K562 (cell line): ENCODE measurements around the gene SDR39U1. TPM values are rescaled to one million over a fixed set of nuclear protein-coding genes. Genes with fewer than 3 reads are reported as not detected.

Source experiments
- ATAC-seq: fragments of 200-7000 bp; cut with Tn5 transposase; 3 replicates; pipeline ENCODE4 v1.9.1; 2020; ENCODE audit warnings: moderate library complexity
- BruUV-seq: library from RNA; stranded (reverse); fragments of 400-500 nt; replicated peaks from 2 replicates; lab custom pipeline; 2021; lab: Mats Ljungman, UMichigan
- CTCF ChIA-PET: fragments of 300-600 bp; formaldehyde crosslinking; extraction: SDS; loops from one replicate; lab custom pipeline; 2021; ENCODE audit warnings: low intra/inter-chr PET ratio; lab: Yijun Ruan, JAX
- POLR2A ChIA-PET: fragments of 300-600, 350-650 bp; sonication (Branson Sonifier 250); formaldehyde crosslinking; extraction: SDS; loops from one replicate; lab custom pipeline; 2021; ENCODE audit warnings: antibody characterized with exemption, inconsistent platforms; lab: Yijun Ruan, JAX
- DNase-seq, 4 experiments: peaks; one replicate each; pipeline versions ENCODE4 v3.0.0 to v3.0.0-alpha.2; 2011 to 2018; ENCODE audit warnings: low spot score in 3 of 4, mixed read lengths in 3 of 4; ENCODE audit errors: extremely low read depth in 1 of 4
- FAIRE-seq: peaks from 2 replicates; lab custom pipeline; 2011; peaks lifted over from hg19 to GRCh38; lab: Jason Lieb, UNC
- H2AFZ ChIP-seq: 2 replicates; pipeline ENCODE4 v1.6.0; 2011; ENCODE audit warnings: low read depth, low read length, control low read depth, inconsistent platforms
- H3K27ac ChIP-seq: fragments of 200-600 bp; 3 replicates; pipeline ENCODE4 v1.8.0; 2011; ENCODE audit warnings: low read depth, mild to moderate bottlenecking, control low read depth, inconsistent platforms, low read length, moderate library complexity, mixed read lengths; ENCODE audit errors: extremely low read depth
- H3K27me3 ChIP-seq, 2 experiments: fragments of 300-600 bp in 1 of 2; 2 replicates in 1 of 2; 3 replicates in 1 of 2; pipeline versions ENCODE4 v1.6.0 to v1.8.0; 2011; ENCODE audit warnings: inconsistent platforms in 2 of 2, low read length in 2 of 2, mild to moderate bottlenecking in 1 of 2, mixed read lengths in 1 of 2, moderate library complexity in 1 of 2; ENCODE audit not compliant: control insufficient read depth in 2 of 2, insufficient read depth in 2 of 2
- H3K36me3 ChIP-seq: fragments of 300-600 bp; 3 replicates; pipeline ENCODE4 v1.8.0; 2011; ENCODE audit warnings: mild to moderate bottlenecking, low read length, inconsistent platforms; ENCODE audit not compliant: control insufficient read depth, insufficient read depth
- H3K4me1 ChIP-seq, 2 experiments: fragments of 200-600 bp in 1 of 2; replicated peaks in 1 of 2; 2 replicates in 1 of 2; 3 replicates in 1 of 2; pipeline versions ENCODE4 v1.5.1 to v1.8.0; 2011; ENCODE audit warnings: inconsistent platforms in 2 of 2, low read length in 2 of 2, mild to moderate bottlenecking in 1 of 2, mixed read lengths in 1 of 2, moderate library complexity in 1 of 2; ENCODE audit not compliant: control insufficient read depth in 2 of 2, insufficient read depth in 2 of 2
- H3K4me2 ChIP-seq: 2 replicates; pipeline ENCODE4 v1.6.1; 2011; ENCODE audit warnings: low read length, control low read depth, inconsistent platforms, mixed read lengths; ENCODE audit not compliant: insufficient read depth
- H3K4me3 ChIP-seq: fragments of 200-600 bp; sonication (generic), shearing (Covaris generic); 2 replicates; pipeline ENCODE4 v1.5.1; 2016; ENCODE audit warnings: control low read depth, inconsistent platforms
- H3K79me2 ChIP-seq: fragments of 200-600 bp; 3 replicates; pipeline ENCODE4 v1.8.0; 2011; ENCODE audit warnings: low read length, inconsistent platforms; ENCODE audit not compliant: control insufficient read depth, insufficient read depth
- H3K9ac ChIP-seq, 2 experiments: 2 replicates each; pipeline versions ENCODE4 v1.6.0 to v1.6.1; 2011; ENCODE audit warnings: low read depth in 2 of 2, low read length in 2 of 2, control low read depth in 1 of 2, inconsistent platforms in 1 of 2, mild to moderate bottlenecking in 1 of 2, mixed read lengths in 1 of 2; ENCODE audit not compliant: insufficient read depth in 1 of 2
- H3K9me1 ChIP-seq: one replicate; pipeline ENCODE4 v1.6.0; 2011; ENCODE audit warnings: inconsistent platforms, mild to moderate bottlenecking, low read length, moderate library complexity; ENCODE audit not compliant: control insufficient read depth, insufficient read depth
- H3K9me3 ChIP-seq: replicated peaks from 2 replicates; pipeline ENCODE4 v1.5.1; 2011; ENCODE audit warnings: low read depth, low read length, inconsistent platforms; ENCODE audit not compliant: control insufficient read depth, insufficient read depth
- H4K20me1 ChIP-seq: replicated peaks from 2 replicates; pipeline ENCODE4 v1.6.1; 2011; ENCODE audit warnings: low read length, inconsistent platforms, mixed read lengths; ENCODE audit not compliant: control insufficient read depth, insufficient read depth
- BACH1 ChIP-seq: fragments of 200-800 bp; sonication (Bioruptor generic); IDR thresholded peaks from 2 replicates; pipeline ENCODE4 v1.6.1; 2016; ENCODE audit warnings: missing genetic modification characterization, missing compliant biosample characterization
- CCNT2 ChIP-seq: IDR thresholded peaks from 2 replicates; pipeline ENCODE4 v1.6.1; 2011; ENCODE audit warnings: borderline replicate concordance, low read depth, mild to moderate bottlenecking, moderate library complexity, mixed read lengths, low read length; ENCODE audit not compliant: insufficient read length; ENCODE audit errors: extremely low read depth
- COPS2 ChIP-seq: fragments of 450-650 bp; conservative IDR thresholded peaks from 2 replicates; pipeline ENCODE4 v1.6.1; 2016; ENCODE audit warnings: mild to moderate bottlenecking, moderate library complexity
- FOS ChIP-seq: IDR thresholded peaks from 3 replicates; pipeline ENCODE4 v1.6.1; 2011; ENCODE audit not compliant: insufficient read length; ENCODE audit errors: extremely low read depth
- GABPA ChIP-seq: fragments of 200-800 bp; sonication (Bioruptor generic); conservative IDR thresholded peaks from 2 replicates; pipeline ENCODE4 v1.6.1; 2016; ENCODE audit warnings: low read depth, missing genetic modification characterization, missing compliant biosample characterization
- GATAD2A ChIP-seq: fragments of 450-650 bp; IDR thresholded peaks from 2 replicates; pipeline ENCODE4 v1.6.1; 2017
- ILK ChIP-seq: fragments of 450-650 bp; IDR thresholded peaks from 2 replicates; pipeline ENCODE4 v1.6.1; 2016; ENCODE audit warnings: missing genetic modification characterization, low read depth, mild to moderate bottlenecking, missing compliant biosample characterization, moderate library complexity, borderline replicate concordance
- PHF8 ChIP-seq: fragments of 200-600 bp; sonication (generic); IDR thresholded peaks from 2 replicates; pipeline ENCODE4 v1.6.1; 2012; ENCODE audit warnings: mixed run types, mild to moderate bottlenecking, inconsistent platforms, low read length, moderate library complexity, borderline replicate concordance
- RBM14 ChIP-seq: fragments of 200-400 bp; formaldehyde crosslinking; IDR thresholded peaks from 2 replicates; pipeline ENCODE4 v1.6.1; 2018; ENCODE audit warnings: low read depth, mild to moderate bottlenecking, low read length, moderate library complexity, borderline replicate concordance; ENCODE audit not compliant: insufficient read depth
- SMARCA4 ChIP-seq: fragments of 450-650 bp; IDR thresholded peaks from 2 replicates; pipeline ENCODE4 v1.6.1; 2016
- U2AF1 ChIP-seq: fragments of 200-400 bp; formaldehyde crosslinking; optimal IDR thresholded peaks from 2 replicates; pipeline ENCODE3; 2017; ENCODE audit warnings: mild to moderate bottlenecking, low read depth, low read length, moderate library complexity
- ZNF174 ChIP-seq: fragments of 250-450 bp; sonication (Bioruptor Pico); IDR thresholded peaks from 2 replicates; pipeline ENCODE4 v1.4.0; 2020; ENCODE audit warnings: mild to moderate bottlenecking
- ZNF707 ChIP-seq: fragments of 250-450 bp; sonication (Bioruptor Pico); conservative IDR thresholded peaks from 2 replicates; pipeline ENCODE4 v1.8.0; 2022; ENCODE audit warnings: inconsistent platforms, mild to moderate bottlenecking, moderate library complexity
- WGBS: fragments of 100-300 bp; shearing (Covaris generic); methylation state at CpG from one replicate; pipeline ENCODE4 v1.1.6; 2016; ENCODE audit warnings: low coverage, mixed read lengths; ENCODE audit not compliant: insufficient coverage; ENCODE audit errors: missing lambda C conversion rate; 5-methylcytosine and 5-hydroxymethylcytosine counted together
- in situ Hi-C: fragments of 300-500 bp; cut with MboI; formaldehyde crosslinking; loops from 4 replicates; pipeline ENCODE4 v1.15.0; 2018; ENCODE audit warnings: inconsistent platforms, mixed read lengths
- intact Hi-C: fragments of 100-400 bp; cut with micrococcal nuclease; formaldehyde crosslinking; loops from 2 replicates; pipeline ENCODE4 v1.14.2; 2022
- polyA plus RNA-seq, 8 experiments: library from polyadenylated mRNA; depleted of rRNA in 4 of 8; stranded (reverse) in 5 of 8; unstranded in 3 of 8; fragments of >200 nt; fragmentation: Nextera tagmentation in 2 of 8; fragmentation: Illumina TruSeq in 1 of 8; extraction: Ambion mirVana in 2 of 8; extraction: Trizol in 1 of 8; gene quantifications; 2 replicates each; pipeline versions ENCODE4 v1.2.1 to v1.2.3, GENCODE V29; 2011 to 2014; ENCODE audit warnings: inconsistent platforms in 1 of 8, missing spikeins in 1 of 8
- total RNA-seq, 7 experiments: library from RNA; depleted of rRNA in 6 of 7; stranded (reverse); fragments of >200 nt in 6 of 7; fragmentation: Illumina TruSeq in 2 of 7; extraction: Trizol in 2 of 7; gene quantifications; 2 replicates each; pipeline versions ENCODE4 v1.2.1 to v1.2.3, GENCODE V29; 2011 to 2021; ENCODE audit warnings: low replicate concordance in 1 of 7
- TF ChIP-seq, protein P1 (sequence below): fragments of 450-650 bp; IDR thresholded peaks from 2 replicates; pipeline ENCODE4 v1.6.1; 2016; ENCODE audit warnings: antibody characterized with exemption
- TF ChIP-seq, protein P2 (sequence below): fragments of 200-800 bp; sonication (Bioruptor generic); IDR thresholded peaks from 2 replicates; pipeline ENCODE4 v1.6.1; 2016; ENCODE audit warnings: missing genetic modification characterization, missing compliant biosample characterization

The SDR39U1 gene
- total and polyA plus RNA-seq, 9 of the 15 experiments (the other 6 are each of a cell fraction or from before 2014, with no cell fraction given), result 10.4 to 56.1 (median 19.8) TPM

DNA sequence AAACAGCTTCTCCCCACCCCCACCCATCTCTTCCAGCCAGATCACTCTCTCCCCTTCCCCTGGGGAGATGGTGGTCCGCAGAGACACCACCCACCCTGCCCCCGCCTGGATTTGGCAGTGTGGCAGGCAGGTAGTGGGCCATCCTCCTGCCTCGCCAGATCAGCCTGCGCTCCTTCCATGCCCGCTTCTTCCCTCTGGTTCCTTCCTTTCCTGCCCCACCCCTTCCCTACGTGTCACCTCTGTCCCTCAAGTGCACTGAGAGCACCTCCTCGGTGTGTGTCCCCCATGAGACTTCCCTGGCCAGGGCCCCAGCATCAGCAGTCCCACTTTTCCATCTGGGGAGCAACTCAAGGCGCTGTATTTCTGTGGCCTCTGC is 43.1 kb downstream of the SDR39U1 start:
- DNase-seq (no peak), ATAC-seq (no peak), FAIRE-seq (no peak)
- Histone ChIP-seq H4K20me1 (no peaks in the 10 kb centered on the region), H3K4me3 (0 out of 2 replicates have a peak overlapping the region, but pooled peaks have one; percentile 36), H3K36me3 (no peaks in the 10 kb centered on the region; the same call in 2 of the 3 replicates), H3K27me3 (no peaks in the 10 kb centered on the region), H3K9me3 (no peaks in the 10 kb centered on the region), H3K4me1 (peaks cover 0 to 8% of the 10 kb centered on the region in 2 experiments; a peak in 4 of 5 replicates), H3K4me2 (peak overlapping the region; percentile 24; the same call in 1 of the 2 replicates), H3K27ac (no peak overlapping the region), H3K9me1 (no peaks in the 10 kb centered on the region), H2AFZ (peak overlapping the region; percentile 53), H3K9ac (peak overlapping the region in 1 of 2 experiments; percentile 85; a peak in 2 of 4 replicates), H3K79me2 (no peaks in the 10 kb centered on the region)
- ChIA-PET CTCF (no interaction called here), POLR2A (interaction anchor here (1.2 kb wide), 1 partner anchor 20 kb away, joined by 3 read pairs; no protein-coding TSS in a partner anchor)
- 43% methylated on average over 3 of the region's 8 CpGs for WGBS
- no TSS peak for BruUV-seq
- in situ Hi-C loops, result no loop called here
- intact Hi-C loops, result no loop called here
- TF ChIP-seq GABPA (no peak), ZNF174 (no peak), FOS (no peak), SMARCA4 (no peak), PHF8 (no peak), ZNF707 (CRISPR knock-in tag) (no peak), COPS2 (no peak), RBM14 (no peak), CCNT2 (no peak), ILK (tag) (no peak), U2AF1 (no peak), GATAD2A (no peak), BACH1 (tag) (no peak)
- TF ChIP-seq, protein P1, sequence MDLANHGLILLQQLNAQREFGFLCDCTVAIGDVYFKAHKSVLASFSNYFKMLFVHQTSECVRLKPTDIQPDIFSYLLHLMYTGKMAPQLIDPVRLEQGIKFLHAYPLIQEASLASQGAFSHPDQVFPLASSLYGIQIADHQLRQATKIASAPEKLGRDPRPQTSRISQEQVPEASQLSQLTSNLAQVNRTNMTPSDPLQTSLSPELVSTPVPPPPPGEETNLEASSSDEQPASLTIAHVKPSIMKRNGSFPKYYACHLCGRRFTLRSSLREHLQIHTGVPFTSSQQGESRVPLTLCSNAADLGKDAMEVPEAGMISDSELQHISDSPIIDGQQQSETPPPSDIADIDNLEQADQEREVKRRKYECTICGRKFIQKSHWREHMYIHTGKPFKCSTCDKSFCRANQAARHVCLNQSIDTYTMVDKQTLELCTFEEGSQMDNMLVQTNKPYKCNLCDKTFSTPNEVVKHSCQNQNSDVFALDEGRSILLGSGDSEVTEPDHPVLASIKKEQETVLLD, result no peak
- TF ChIP-seq, protein P2, sequence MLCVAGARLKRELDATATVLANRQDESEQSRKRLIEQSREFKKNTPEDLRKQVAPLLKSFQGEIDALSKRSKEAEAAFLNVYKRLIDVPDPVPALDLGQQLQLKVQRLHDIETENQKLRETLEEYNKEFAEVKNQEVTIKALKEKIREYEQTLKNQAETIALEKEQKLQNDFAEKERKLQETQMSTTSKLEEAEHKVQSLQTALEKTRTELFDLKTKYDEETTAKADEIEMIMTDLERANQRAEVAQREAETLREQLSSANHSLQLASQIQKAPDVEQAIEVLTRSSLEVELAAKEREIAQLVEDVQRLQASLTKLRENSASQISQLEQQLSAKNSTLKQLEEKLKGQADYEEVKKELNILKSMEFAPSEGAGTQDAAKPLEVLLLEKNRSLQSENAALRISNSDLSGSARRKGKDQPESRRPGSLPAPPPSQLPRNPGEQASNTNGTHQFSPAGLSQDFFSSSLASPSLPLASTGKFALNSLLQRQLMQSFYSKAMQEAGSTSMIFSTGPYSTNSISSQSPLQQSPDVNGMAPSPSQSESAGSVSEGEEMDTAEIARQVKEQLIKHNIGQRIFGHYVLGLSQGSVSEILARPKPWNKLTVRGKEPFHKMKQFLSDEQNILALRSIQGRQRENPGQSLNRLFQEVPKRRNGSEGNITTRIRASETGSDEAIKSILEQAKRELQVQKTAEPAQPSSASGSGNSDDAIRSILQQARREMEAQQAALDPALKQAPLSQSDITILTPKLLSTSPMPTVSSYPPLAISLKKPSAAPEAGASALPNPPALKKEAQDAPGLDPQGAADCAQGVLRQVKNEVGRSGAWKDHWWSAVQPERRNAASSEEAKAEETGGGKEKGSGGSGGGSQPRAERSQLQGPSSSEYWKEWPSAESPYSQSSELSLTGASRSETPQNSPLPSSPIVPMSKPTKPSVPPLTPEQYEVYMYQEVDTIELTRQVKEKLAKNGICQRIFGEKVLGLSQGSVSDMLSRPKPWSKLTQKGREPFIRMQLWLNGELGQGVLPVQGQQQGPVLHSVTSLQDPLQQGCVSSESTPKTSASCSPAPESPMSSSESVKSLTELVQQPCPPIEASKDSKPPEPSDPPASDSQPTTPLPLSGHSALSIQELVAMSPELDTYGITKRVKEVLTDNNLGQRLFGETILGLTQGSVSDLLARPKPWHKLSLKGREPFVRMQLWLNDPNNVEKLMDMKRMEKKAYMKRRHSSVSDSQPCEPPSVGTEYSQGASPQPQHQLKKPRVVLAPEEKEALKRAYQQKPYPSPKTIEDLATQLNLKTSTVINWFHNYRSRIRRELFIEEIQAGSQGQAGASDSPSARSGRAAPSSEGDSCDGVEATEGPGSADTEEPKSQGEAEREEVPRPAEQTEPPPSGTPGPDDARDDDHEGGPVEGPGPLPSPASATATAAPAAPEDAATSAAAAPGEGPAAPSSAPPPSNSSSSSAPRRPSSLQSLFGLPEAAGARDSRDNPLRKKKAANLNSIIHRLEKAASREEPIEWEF (CRISPR knock-in tag), result no peak
